Keratinocyte (primary cell): ENCODE data around the gene KCNAB2.

Experiments used
- EZH2 ChIP-seq: IDR thresholded peaks from one replicate; pipeline ENCODE4 v1.6.1; 2012; ENCODE audit warnings: inconsistent platforms, mild to moderate bottlenecking, low read length, moderate library complexity
- TF ChIP-seq, protein P1 (sequence below), 3 experiments: IDR thresholded peaks in 1 of 3; conservative IDR thresholded peaks in 1 of 3; optimal IDR thresholded peaks in 1 of 3; 2 replicates in 2 of 3; 3 replicates in 1 of 3; pipeline versions ENCODE3 to v1.5.1; 2011; ENCODE audit warnings: low read length in 3 of 3, mild to moderate bottlenecking in 3 of 3, moderate library complexity in 2 of 3, control low read depth in 1 of 3, inconsistent platforms in 1 of 3; ENCODE audit not compliant: insufficient read depth in 2 of 3; ENCODE audit errors: extremely low read depth in 1 of 3

DNA sequence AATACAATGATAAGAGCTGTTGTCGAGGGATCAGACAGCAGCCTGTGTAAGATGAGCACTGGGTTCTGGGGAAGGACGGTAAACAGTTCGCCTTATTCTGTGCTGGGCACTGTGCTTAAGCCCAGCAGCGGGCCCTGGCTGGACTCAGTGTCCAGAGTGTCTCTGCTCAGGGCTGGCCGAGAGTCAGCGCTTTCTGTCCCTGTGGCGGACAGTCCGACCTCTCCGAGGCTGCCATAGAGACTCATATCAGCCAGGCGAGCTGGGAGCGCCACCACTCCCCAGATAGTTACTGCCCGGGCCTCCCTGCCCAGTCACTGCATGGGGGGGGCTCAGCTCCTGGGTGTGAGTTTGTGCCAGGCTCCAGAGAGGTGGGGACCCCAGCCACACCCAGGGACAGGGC lies 38.8 kb upstream of the KCNAB2 start:
- TF ChIP-seq EZH2 = no peak
- TF ChIP-seq, protein P1, sequence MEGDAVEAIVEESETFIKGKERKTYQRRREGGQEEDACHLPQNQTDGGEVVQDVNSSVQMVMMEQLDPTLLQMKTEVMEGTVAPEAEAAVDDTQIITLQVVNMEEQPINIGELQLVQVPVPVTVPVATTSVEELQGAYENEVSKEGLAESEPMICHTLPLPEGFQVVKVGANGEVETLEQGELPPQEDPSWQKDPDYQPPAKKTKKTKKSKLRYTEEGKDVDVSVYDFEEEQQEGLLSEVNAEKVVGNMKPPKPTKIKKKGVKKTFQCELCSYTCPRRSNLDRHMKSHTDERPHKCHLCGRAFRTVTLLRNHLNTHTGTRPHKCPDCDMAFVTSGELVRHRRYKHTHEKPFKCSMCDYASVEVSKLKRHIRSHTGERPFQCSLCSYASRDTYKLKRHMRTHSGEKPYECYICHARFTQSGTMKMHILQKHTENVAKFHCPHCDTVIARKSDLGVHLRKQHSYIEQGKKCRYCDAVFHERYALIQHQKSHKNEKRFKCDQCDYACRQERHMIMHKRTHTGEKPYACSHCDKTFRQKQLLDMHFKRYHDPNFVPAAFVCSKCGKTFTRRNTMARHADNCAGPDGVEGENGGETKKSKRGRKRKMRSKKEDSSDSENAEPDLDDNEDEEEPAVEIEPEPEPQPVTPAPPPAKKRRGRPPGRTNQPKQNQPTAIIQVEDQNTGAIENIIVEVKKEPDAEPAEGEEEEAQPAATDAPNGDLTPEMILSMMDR (optimal IDR thresholded peaks at IDR 0.05 in 1 of 3, IDR thresholded peaks at IDR 0.05 in 1 of 3, conservative IDR thresholded peaks at IDR 0.05 in 1 of 3; ENCODE audit: extremely low read depth in 1 of 3, insufficient read depth in 2 of 3, low read length in 3 of 3) = no peak
